GM18868 (cell line): Measurements from ENCODE around the gene PER3.

Source experiments
- ATAC-seq: cut with Tn5 transposase; IDR thresholded peaks from one replicate; pipeline ENCODE4 v1.9.1; 2021; ENCODE audit warnings: mild to moderate bottlenecking, moderate library complexity; ENCODE audit not compliant: unreplicated experiment

Gene PER3

GRCh38 chr1:7831458-7831857 is 47.4 kb downstream of the PER3 start:
- ATAC-seq = no peak

GRCh38 chr1:7833035-7833434 is 48.9 kb downstream of the PER3 start:
- ATAC-seq = no peak

- ATAC-seq = no peak
Observed at GRCh38 chr1:7838714-7839113, 54.6 kb downstream of the PER3 start.

GRCh38 chr1:7839526-7839925 is 55.4 kb downstream of the PER3 start:
- ATAC-seq = no peak

- ATAC-seq = no peak
Observed at GRCh38 chr1:7842517-7842916, 58.4 kb downstream of the PER3 start.

- no peak for ATAC-seq
Observed at GRCh38 chr1:7845761-7846160, 61.7 kb downstream of the PER3 start.

- ATAC-seq = no peak
Observed at GRCh38 chr1:7846656-7847055, 62.6 kb downstream of the PER3 start.

GRCh38 chr1:7847599-7847998 is 63.5 kb downstream of the PER3 start:
- no peak for ATAC-seq

- no peak for ATAC-seq
Observed at GRCh38 chr1:7850786-7851185, 66.7 kb downstream of the PER3 start.

- ATAC-seq = no peak
Observed at GRCh38 chr1:7852804-7853683, 69.0 kb downstream of the PER3 start, which contains the start of gene UTS2. UTS2 (minus strand) TSS chr1:7853065; CDS start chr1:7853003, 62 bp downstream.

GRCh38 chr1:7853684-7854026 is 69.6 kb downstream of the PER3 start:
- no peak for ATAC-seq

- no peak for ATAC-seq
Observed at GRCh38 chr1:7856345-7856744, 72.3 kb downstream of the PER3 start.

- ATAC-seq = no peak
Observed at GRCh38 chr1:7857000-7857399, 72.9 kb downstream of the PER3 start.

GRCh38 chr1:7857985-7858384 is 73.9 kb downstream of the PER3 start:
- ATAC-seq = no peak

- no peak for ATAC-seq
Observed at GRCh38 chr1:7859406-7859805, 75.3 kb downstream of the PER3 start.

- no peak for ATAC-seq
Observed at GRCh38 chr1:7860130-7860529, 76.0 kb downstream of the PER3 start.

GRCh38 chr1:7861452-7861851 is 77.4 kb downstream of the PER3 start:
- ATAC-seq = no peak

- ATAC-seq = no peak
Observed at GRCh38 chr1:7862211-7863060, 78.3 kb downstream of the PER3 start.

GRCh38 chr1:7863756-7864328 is 79.8 kb downstream of the PER3 start:
- ATAC-seq = no peak

- no peak for ATAC-seq
Observed at GRCh38 chr1:7865978-7866377, 81.9 kb downstream of the PER3 start.

- ATAC-seq = no peak
Observed at GRCh38 chr1:7868070-7868780, 84.1 kb downstream of the PER3 start.
